HG02588 (cell line): ENCODE data around the gene LDLRAD1.
"Not testable (repeated sequence)": the region's sequence is repeated elsewhere in the genome, so short reads cannot be mapped to it uniquely, and the experiment has no call there.

Experiments
- ATAC-seq: cut with Tn5 transposase; IDR thresholded peaks from one replicate; pipeline ENCODE4 v1.9.1; 2021; ENCODE audit warnings: mild to moderate bottlenecking, moderate library complexity; ENCODE audit not compliant: unreplicated experiment

Gene LDLRAD1, protein sequence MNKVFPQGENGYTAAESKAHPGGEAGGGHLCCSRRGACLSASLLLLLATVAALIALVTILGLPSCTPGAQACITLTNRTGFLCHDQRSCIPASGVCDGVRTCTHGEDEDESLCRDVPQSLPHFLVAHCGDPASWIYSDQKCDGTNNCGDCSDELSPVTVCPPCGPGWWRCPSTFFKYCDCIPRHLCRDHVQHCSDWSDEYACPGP

DNA sequence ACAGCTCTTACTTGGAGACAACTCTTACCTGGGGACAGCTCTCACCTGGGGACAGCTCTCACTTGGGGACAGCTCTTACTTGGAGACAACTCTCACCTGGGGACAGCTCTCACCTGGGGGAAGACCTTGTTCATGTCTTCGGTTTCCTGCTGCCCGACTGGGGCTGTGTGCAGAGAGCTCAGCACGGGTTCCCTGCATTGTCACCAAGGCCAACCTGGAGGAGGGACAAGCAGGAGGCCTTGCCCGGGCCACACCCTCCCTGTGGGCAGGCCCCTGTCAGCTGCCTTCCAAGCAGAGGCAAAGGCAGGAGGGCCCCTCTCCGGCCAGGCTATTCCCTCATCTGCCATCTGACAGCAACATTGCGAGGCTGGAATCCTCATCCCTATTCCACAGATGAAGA is at the start of gene LDLRAD1:
Gene LDLRAD1, minus strand, starts transcription at position 208 of the 400 bp plus-strand sequence. Its CDS starts 74 bp downstream, at position 134.
- no peak for ATAC-seq

GRCh38 chr1:54064299-54064698 is 46.3 kb upstream of the LDLRAD1 start:
- no peak for ATAC-seq

- no peak for ATAC-seq
Observed at GRCh38 chr1:54054438-54054749, 36.4 kb upstream of the LDLRAD1 start.

DNA sequence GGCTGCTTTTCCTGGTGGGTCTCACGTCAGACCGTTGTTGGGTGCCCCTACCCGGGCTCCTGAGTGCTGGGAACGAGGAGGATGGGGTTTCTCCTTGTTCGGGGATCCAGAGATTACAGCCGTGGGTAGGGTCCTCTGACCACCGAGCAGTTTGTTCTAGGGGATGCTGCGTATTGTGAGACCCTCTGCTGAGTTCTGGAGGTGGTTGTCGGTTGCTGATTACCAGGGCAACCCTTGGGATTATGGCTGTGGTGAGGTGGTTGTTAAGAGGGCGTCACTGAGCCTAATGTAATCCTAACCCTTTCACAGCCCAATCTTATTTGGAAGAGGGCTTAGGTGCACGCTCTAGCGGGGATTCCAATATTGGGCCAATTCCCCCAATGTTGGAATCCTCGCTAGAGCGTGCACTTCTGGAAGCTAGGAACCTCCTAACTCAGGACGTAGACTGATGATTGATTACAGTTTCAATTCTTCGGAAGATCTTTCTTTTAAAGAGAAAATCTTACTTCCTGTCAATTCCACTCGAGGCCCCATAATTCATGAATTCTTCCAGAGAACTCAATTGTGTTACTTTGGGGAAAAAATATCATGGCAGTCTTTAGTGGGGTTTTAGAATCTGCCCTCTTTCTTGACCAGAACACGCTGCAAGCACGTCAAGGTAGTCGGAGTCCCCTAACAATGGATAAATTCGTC is 35.9 kb upstream of the LDLRAD1 start:
- ATAC-seq = no peak

GRCh38 chr1:54052934-54053744 is 35.2 kb upstream of the LDLRAD1 start, which contains the start of the genes TCEANC2 and TMEM59:
Gene TCEANC2, plus strand, starts transcription at chr1:54053608. Its CDS starts 815 bp downstream, at chr1:54054423.
Gene TMEM59, minus strand, starts transcription at chr1:54053204. Its CDS starts 16 bp downstream, at chr1:54053188.
- ATAC-seq = peak; percentile 91

DNA sequence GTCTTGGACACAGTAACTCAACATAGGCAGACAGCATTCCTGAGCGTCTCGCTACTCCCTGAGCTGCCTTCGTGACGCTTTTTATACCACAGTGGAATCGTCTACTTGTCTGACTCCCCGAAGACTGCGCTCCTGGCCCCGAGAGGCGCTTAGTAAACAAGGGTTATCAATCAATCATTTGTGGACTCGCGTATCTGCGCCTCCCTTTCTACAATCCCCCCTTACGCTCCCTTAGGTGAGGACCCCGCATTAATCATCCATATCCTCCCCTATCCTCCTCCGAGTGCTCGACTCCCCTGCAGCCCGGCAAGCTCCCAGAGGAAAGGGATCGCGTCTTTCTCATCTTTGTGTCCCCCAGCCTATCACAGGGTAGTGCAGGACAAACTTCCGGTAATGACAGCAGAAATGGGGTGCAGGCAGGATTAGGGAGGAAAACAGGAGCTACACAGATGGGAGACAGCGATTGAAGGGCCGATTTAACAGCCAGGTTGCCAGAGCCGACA is 34.5 kb upstream of the LDLRAD1 start:
- peak; percentile 10 for ATAC-seq

DNA sequence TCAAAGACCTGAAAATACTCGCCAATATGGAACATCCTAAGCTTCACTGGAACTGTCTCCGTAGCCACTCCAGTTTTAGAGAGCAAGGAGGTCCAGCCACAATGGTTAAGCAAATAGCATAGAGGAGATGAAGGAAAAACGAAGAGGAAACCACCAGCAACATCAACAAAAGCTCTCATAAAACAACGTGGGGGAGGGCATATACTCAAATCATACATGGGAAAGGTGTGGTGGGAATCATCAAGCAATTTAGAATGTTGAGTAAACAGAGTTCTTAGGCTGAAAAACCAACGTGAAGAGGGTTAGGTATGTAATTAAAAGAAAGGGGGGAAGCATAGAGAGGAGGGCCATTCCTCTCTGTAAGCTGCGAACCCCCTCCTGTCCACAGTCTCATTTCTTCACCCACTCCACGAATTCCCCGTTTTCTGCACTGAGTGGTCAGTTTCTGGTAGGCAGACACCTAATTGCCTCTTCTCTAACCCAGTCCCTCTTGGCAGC is 34.0 kb upstream of the LDLRAD1 start:
- ATAC-seq = no peak

DNA sequence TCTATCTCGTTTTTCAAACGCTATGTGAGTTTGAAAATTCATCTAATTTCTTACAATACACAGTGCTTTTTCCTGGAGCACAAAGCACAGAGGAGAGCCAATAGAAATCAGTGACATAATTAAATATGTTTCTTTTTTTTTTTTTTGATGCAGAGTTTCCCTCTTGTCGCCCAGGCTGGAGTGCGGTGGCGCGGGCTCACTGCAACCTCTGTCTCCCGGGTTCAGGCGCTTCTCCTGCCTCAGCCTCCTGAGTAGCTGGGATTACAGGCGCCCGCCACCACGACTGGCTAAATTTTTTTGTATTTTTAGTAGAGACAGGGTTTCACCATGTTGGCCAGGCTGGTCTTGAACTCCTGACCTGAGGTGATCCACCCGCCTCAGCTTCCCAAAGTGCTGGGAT is 32.4 kb upstream of the LDLRAD1 start:
- not testable (repeated sequence) for ATAC-seq

- ATAC-seq = no peak
Observed at GRCh38 chr1:54047384-54048305, 29.7 kb upstream of the LDLRAD1 start.

DNA sequence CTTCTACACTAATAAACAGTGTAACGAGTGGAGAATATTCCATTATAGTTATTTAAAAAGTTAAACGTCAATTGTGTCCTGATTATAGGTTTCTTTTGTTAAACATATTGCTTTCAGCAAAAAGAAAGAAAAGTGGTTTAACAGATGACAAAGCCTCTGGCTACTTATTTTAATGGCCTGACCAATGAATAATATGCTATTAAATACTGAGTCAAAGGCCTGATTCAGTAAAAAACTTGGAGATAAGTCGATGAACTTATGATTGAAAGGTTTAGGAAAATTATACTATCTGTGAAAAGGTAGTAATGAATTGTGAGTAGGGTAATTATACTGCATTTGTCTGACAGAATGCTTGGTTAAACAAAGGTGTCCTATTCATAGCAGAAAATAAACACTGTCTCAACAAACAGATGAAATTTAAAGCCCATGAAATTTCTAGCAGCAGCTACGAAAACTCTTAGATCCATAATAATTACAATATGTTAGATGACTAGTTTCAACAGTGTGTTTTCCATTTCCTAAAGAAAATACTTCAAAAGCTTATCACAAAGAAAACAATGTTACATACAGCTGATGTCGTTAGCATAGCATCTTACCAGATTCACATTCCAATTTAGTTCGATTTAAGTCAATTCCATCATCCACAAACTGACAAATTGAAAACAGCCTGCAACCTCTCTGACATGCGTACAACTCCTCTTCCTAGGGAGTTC is 28.8 kb upstream of the LDLRAD1 start:
- no peak for ATAC-seq

DNA sequence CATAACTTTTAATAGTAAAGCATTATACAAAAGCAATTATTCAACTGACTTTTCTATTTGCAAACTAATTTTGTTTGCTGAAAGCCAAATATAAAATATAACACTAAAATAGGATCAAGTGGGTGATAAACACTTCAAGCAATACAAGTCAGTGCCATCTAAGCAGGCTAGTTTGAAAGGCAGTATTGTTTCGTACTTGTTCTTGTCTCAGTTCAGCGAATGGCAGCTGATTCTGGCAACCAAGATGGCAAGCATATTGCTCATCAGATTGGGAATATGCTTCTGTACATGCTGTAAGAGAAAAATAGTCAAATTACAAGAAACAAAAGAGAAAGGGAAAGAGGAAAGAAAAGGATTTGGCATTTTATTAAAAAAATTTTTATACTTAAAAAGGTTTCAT is 27.5 kb upstream of the LDLRAD1 start:
- ATAC-seq = no peak

DNA sequence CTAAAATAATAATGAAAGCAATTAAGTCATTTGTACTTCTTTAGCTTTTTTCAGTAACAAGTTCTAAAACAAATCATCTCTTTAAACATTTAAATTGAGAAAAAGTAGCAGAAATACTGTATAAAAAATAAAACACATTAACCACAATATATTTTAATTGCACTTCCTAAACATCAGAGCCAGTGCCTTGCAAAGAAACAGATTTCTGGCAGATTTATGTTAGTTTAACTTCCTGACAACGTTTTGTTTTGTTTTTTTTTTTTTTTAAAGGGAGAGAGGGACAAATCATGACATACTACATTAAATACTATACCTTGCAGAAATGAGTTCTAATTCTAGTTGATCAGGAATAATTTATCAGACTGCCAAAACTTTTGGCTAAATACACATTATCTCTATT is 23.8 kb upstream of the LDLRAD1 start:
- no peak for ATAC-seq

GRCh38 chr1:54037476-54037875 is 19.5 kb upstream of the LDLRAD1 start:
- ATAC-seq = no peak

GRCh38 chr1:54028306-54029251 is 10.6 kb upstream of the LDLRAD1 start:
- ATAC-seq = no peak

GRCh38 chr1:54027848-54028247 is 9.9 kb upstream of the LDLRAD1 start:
- ATAC-seq = no peak

GRCh38 chr1:54024811-54025210 is 6.8 kb upstream of the LDLRAD1 start:
- ATAC-seq = not testable (repeated sequence)

DNA sequence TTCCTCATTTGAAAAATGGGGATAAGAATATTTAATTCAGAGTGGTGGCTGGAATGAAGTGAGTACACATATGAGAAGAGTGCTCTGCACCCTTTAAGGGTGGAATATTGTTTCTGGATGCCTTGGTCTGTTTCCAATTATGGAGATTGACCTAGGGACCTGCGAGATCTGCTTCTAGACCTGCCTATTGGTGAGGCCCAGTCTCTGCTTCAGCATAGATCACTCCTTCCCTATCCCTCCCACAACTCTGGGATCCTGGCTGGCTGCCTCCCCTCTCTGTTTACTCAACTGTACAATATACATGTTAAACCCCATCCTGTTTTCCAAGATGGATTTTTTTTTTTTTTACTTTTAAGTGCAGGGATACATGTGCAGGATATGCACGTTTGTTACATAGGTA is 6.4 kb upstream of the LDLRAD1 start:
- ATAC-seq = no peak

GRCh38 chr1:54019562-54020176 is 1.7 kb upstream of the LDLRAD1 start:
- ATAC-seq = not testable (repeated sequence)
